ENCODE measurements around the gene TMTC2. TPM values are rescaled to one million over a fixed set of nuclear protein-coding genes. Genes with fewer than 3 reads are reported as not detected.

Gene TMTC2
- total and polyA plus RNA-seq, 2 donors from 2014 or later: 6.0 to 32.9 TPM

GRCh38 chr12:82730953-82731459, 44.3 kb downstream of the TMTC2 start:
- no peaks in the 10 kb centered on the region for H3K9me3 ChIP-seq (ENCODE audit: control insufficient read depth in 2 of 3, insufficient read depth in 1 of 3, low read length in 3 of 3)
- DNase-seq (no peak), FAIRE-seq (no peak)
- H3K27me3 ChIP-seq (ENCODE audit: control insufficient read depth, insufficient read depth, low read length): no peaks in the 10 kb centered on the region
- H3K4me3 ChIP-seq (ENCODE audit: low read length in 3 of 3): no peak overlapping the region
- no peak for TF ChIP-seq CTCF (IDR thresholded peaks at IDR 0.05; ENCODE audit: borderline replicate concordance, extremely low read depth, insufficient read depth)
- intact Hi-C loops (cut with DNase I): no loop called here
- no peak overlapping the region for H3K9ac ChIP-seq (ENCODE audit: low read length in 3 of 3)
- no peaks in the 10 kb centered on the region for H3K4me1 ChIP-seq (ENCODE audit: control insufficient read depth in 2 of 3, insufficient read depth in 2 of 3, low read depth in 1 of 3, low read length in 3 of 3)
- H3K36me3 ChIP-seq (ENCODE audit: control insufficient read depth in 2 of 3, insufficient read depth in 3 of 3, low read length in 3 of 3): no peaks in the 10 kb centered on the region
- H3K27ac ChIP-seq (ENCODE audit: low read depth in 2 of 2, low read length in 2 of 2): no peak overlapping the region

DNA sequence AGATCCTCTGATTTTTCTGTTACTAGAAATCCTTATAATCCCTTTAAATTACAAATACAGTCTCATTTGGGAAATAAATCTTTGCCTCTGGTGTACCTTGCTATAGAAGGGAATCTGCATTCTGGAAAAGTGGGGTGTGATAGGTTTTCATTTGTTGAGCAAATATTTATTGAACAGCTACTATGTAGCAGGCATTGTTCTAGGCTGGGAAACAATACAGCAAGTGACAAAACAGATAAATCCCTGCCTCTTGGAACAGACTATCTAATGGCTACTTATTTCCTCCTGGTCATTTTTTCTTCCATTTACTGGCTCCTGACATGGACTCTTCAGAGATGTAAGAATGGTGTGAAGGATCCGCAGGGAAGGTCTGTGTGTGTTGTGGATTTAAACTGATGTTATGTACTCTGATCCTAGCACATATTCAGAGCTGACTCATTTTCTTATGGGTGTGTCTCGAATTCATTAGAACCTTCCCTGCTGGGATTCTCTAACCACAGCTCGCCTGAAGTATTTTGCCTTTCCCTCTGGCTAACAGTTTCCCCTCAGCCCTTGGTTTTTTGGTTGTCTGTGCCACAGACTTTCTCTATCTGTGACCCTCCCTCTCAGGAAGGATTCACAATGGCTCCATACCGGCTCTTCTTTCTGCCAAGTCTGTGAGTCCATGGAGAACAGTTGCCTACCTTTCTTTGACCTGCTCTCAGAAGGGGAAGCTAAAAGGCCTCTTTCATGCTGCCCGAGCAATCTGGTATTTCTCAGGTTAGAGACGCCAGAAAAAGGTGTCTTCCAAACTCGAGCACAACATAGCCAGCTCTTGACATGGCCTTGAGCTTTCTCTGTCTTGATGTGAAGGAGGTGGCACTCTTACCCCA, 53.7 kb downstream of the TMTC2 start:
- Histone ChIP-seq H3K4me3 (ENCODE audit: low read length in 3 of 3) (no peak overlapping the region), H3K27me3 (ENCODE audit: control insufficient read depth, insufficient read depth, low read length) (no peaks in the 10 kb centered on the region), H3K36me3 (ENCODE audit: control insufficient read depth in 2 of 3, insufficient read depth in 3 of 3, low read length in 3 of 3) (no peaks in the 10 kb centered on the region), H3K4me1 (ENCODE audit: control insufficient read depth in 2 of 3, insufficient read depth in 2 of 3, low read depth in 1 of 3, low read length in 3 of 3) (no peaks in the 10 kb centered on the region), H3K27ac (ENCODE audit: low read depth in 2 of 2, low read length in 2 of 2) (no peak overlapping the region), H3K9ac (ENCODE audit: low read length in 3 of 3) (no peak overlapping the region), H3K9me3 (ENCODE audit: control insufficient read depth in 2 of 3, insufficient read depth in 1 of 3, low read length in 3 of 3) (no peaks in the 10 kb centered on the region)
- intact Hi-C loops (cut with DNase I): no loop called here
- DNase-seq (no peak), FAIRE-seq (no peak)
- no peak for TF ChIP-seq CTCF (IDR thresholded peaks at IDR 0.05; ENCODE audit: borderline replicate concordance, extremely low read depth, insufficient read depth)

GRCh38 chr12:82745063-82745674, 58.5 kb downstream of the TMTC2 start:
- Histone ChIP-seq H3K27ac (ENCODE audit: low read depth in 2 of 2, low read length in 2 of 2) (no peak overlapping the region), H3K9me3 (ENCODE audit: control insufficient read depth in 2 of 3, insufficient read depth in 1 of 3, low read length in 3 of 3) (no peaks in the 10 kb centered on the region)

More at GRCh38 chr12:82745063-82745674, 58.5 kb downstream of the TMTC2 start:
- Histone ChIP-seq H3K9ac (ENCODE audit: low read length in 3 of 3) (no peak overlapping the region), H3K4me1 (ENCODE audit: control insufficient read depth in 2 of 3, insufficient read depth in 2 of 3, low read depth in 1 of 3, low read length in 3 of 3) (peaks cover 0 to 3% (median 0%) of the 10 kb centered on the region in 3 donors), H3K36me3 (ENCODE audit: control insufficient read depth in 2 of 3, insufficient read depth in 3 of 3, low read length in 3 of 3) (no peaks in the 10 kb centered on the region), H3K4me3 (ENCODE audit: low read length in 3 of 3) (no peak overlapping the region), H3K27me3 (ENCODE audit: control insufficient read depth, insufficient read depth, low read length) (no peaks in the 10 kb centered on the region)
- no peak for TF ChIP-seq CTCF (IDR thresholded peaks at IDR 0.05; ENCODE audit: borderline replicate concordance, extremely low read depth, insufficient read depth)
- FAIRE-seq (no peak), DNase-seq (no peak)
- intact Hi-C loops (cut with DNase I): no loop called here
